HG02884 (cell line): ENCODE measurements around the gene RAMAC.
"Not testable (repeated sequence)": the region's sequence is repeated elsewhere in the genome, so short reads cannot be mapped to it uniquely, and the experiment has no call there.

ENCODE experiments used
- ATAC-seq: cut with Tn5 transposase; IDR thresholded peaks from one replicate; pipeline ENCODE4 v1.9.1; 2021; ENCODE audit warnings: mild to moderate bottlenecking, moderate library complexity; ENCODE audit not compliant: unreplicated experiment

The RAMAC gene

DNA sequence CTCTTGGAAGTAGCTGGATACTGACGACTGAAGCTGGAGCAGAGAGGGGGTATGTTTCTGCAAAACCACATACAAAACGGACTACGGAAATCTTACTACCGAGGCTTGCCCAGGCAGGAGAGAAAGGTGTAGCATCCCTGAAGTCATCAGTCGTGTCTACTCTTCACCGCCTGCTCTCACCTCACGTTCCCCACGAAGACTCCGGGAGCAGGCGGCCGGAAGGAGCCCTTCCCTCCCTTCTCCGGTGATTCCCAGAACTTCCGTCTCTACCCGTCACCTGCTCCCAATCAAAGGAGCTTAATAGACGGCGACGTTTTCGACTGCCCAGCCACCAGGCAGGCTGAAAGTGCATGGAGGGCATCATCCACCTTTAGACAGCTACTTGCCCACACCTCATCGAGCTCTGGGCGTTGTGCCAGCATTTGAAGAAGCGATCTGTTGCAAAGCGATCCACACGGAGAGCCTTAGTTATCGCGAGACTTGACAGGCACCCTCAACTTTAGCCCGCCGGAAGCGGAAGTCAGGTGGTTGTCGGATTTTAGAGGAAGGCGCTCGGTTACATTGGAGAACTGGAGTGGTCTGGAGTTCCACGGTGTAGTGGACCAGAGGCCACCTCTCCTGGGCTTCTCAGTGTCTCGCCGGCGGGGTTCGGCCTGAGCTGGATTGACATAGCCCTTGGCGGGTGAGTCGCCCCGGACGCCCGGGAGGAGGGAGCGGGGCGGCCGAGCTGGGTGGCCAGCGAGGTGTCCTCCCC is at the start of gene RAMAC:
RAMAC (plus strand) TSS at position 523 of the 754 bp plus-strand sequence. CDS start 2,809 bp downstream, outside the sequence.
- peak; percentile 97 for ATAC-seq

- ATAC-seq: no peak
Observed at GRCh38 chr15:82936966-82937711, 48.9 kb upstream of the RAMAC start.

DNA sequence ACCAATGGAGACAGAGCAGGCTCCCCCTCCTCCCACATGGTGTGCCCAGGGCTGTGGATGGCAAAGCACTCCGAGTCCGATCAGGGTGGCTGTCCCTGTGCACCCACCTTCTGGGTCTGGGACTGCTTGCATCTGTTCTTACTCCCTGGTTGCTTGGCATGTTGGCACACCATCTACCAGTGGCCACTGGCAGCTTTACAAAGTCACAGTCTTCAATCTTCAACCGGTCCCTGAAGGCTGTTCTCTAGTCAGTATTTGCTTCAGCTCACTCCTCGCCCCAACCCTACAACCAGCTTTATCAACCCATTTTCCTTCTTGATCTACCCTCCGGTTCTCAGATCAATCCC is 48.3 kb upstream of the RAMAC start:
- no peak for ATAC-seq

DNA sequence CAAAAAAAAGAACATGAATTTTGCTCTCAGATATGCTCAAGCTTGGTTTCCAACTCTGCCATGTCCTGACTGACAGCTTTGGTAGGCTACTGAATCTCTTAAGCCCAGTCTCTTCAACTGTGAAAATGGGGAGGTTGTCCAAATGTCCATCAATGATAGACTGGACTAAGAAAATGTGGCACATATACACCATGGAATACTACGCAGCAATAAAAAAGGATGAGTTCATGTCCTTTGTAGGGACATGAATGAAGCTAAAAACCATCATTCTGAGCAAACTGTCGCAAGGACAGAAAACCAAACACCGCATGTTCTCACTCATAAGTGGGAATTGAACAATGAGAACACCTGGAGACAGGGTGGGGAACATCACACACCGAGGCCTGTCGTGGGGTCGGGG is 46.3 kb upstream of the RAMAC start:
- not testable (repeated sequence) for ATAC-seq

- no peak for ATAC-seq
Observed at GRCh38 chr15:82942691-82943090, 43.3 kb upstream of the RAMAC start.

DNA sequence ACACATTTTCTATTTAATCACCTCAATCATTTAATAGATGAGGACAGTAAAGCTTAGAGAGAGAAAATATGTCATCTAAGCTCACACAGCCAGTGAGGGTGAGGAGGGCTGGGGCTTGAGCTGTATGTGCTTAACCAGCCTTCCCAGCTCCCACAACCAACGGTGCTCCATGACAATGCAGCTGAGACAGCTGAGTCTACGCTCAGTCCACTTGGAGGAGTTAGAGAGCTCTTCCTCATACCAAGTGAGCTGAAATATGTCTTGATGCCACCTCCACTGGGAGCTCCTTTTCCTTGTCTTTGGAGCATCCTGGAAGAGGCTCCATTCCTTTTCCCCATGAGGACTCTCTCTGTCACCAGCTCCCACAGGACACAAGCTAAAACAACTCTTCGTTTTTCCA is 42.8 kb upstream of the RAMAC start:
- ATAC-seq: no peak

- no peak for ATAC-seq
Observed at GRCh38 chr15:82944056-82944455, 42.0 kb upstream of the RAMAC start.

DNA sequence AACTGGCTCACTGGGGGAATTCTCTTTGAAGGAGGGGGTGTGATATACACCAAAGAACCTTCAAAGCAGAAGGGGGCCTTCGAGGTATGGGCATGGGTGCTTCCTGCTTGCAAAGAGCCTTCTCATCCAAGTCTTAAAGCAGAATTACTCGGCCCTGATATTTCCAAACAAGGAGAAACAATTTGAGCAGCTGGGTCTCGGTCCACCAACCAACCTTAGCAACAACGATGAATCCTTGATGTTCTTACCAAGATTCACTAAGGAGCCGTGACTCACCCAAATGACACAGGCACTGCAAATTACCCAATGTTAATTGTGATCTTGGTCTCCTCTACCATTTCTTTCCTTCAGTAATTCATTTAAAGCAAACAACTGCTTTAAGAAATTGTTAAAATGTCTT is 41.2 kb upstream of the RAMAC start:
- ATAC-seq: no peak

DNA sequence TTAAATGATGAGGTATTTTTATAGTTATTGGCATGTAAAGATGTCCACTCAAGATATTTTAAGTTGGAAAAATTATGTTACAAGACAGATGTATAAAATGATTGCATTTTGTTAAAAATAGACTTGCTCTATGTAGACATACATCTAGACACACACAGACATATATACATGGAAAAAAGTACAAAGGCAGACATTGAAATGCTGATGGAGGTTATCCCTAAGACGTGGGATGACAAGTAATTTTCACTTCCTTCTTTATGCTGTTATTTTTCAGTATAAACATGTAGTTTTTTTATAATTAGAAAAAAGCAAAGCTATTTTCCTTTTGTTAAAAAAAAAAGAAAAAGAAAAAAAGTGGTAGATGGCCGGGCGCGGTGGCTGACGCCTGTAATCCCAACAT is 40.7 kb upstream of the RAMAC start:
- ATAC-seq: no peak

GRCh38 chr15:82946155-82946701 is 39.8 kb upstream of the RAMAC start:
- ATAC-seq: no peak

DNA sequence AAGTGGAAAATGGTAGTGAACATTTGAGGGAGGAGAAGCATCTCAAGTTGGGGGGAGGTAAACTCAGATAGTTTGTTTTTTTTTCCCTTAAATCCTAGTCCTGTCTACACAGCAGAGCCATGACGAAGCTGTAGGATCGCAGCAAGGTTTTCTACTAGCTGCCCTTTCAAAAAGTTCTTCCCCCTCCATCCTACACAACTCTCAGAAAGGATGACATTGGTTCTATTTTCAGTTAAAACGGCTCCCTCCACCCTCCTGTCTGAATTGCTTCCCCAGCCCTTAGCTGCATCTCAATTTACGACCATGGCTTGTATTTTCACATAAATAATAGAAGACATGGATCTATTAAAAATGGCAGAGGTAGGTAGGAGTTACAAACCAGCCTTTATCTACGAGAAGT is 35.7 kb upstream of the RAMAC start:
- ATAC-seq: no peak

- ATAC-seq: no peak
Observed at GRCh38 chr15:82950746-82951370, 35.2 kb upstream of the RAMAC start.

DNA sequence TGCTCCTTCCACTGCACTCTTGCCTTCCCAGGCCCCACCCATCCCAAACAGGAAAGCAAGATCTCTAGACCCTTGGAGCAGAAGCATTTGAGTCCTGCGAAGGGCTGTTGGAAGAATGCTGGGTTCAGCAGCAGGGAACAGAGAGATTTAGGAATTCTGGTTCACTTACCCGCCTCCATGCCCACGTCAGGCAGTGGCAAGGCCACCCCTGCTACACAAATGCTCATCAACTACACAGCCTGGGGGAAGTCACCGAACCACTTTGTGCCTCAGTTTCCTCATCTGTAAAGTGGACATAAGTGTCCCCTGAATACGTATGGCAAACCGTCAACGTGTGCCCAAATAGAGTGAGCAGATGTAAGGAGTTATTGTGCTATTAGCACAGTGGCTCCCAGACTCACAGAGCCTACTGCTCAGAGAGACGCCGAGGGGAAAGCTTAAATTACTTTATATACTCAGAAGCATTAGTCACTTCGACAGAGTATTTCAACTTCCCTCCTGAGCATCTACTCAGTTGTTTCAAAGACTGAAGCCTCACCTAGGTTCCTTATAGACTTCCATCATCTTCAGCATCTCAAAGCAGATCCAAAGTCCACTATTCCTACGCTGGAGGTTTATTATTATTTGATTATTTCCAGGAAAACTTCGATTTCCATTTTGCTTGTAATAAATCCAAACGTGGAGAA is 34.4 kb upstream of the RAMAC start:
- no peak for ATAC-seq

GRCh38 chr15:82952158-82953081 is 33.6 kb upstream of the RAMAC start, which contains the start of gene HOMER2:
Gene HOMER2, minus strand, starts transcription at chr15:82952720. Its CDS starts 185 bp downstream, at chr15:82952535.
- ATAC-seq: no peak

DNA sequence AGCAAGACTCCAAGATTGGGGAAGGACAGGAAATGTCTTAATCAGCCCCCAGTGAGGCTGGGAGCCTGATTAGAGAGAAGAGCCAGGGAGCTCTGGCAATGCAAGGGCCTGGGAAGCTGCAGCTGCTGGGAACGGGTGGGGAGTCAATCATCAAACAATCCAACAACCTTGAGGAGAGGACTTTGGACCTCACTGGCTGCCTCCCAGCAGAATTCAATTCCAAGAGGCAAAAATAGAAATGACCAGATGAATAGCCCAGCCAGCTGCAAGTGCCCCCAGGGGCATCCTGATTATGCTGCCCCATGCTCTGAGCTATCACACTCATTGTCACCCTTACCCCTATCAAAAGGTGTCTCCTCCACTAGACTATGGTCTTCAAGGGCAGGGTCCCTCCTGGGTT is 27.4 kb upstream of the RAMAC start:
- ATAC-seq: no peak

GRCh38 chr15:82959423-82959822 is 26.6 kb upstream of the RAMAC start:
- ATAC-seq: no peak

- no peak for ATAC-seq
Observed at GRCh38 chr15:82960766-82961165, 25.2 kb upstream of the RAMAC start.

DNA sequence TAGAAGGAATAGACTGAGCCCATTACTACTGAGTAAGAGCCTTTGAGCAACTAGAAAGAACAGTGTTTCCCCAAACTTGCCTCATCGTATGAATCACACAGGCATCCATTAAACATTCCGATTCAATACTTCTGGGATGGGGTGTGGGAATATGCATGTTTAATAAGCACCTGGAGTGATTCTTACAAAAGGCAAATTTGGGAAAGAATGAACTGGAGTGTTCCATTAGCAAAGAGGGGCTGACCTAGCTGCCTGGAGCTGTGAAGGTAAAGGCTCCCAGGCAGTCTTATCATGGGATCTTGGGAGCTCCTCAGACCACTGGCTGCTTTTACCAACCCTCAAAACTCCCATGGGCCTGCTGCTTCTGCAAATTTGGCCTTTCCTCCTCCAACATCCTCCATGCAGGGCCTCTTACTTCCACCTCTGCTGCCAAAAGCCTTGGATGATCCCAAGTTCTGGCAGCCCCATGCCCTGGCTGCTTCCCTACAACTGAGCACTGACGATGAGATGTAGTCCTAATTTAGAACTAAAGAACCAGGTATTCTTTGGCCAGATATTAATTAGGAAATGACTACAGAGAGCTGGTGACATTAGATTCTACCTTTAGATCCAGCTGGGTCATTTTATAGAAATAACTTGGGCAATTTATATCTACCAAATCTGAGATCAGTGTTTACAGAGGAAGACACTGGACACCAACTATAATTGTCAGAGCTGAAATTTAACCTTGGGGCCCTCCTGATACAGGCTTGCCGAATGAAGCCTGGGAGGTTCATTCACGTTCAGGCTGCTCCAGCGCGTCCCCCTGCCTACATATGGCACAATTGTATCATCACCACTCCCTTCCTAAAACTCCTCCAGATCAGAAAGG is 22.3 kb upstream of the RAMAC start:
- ATAC-seq: no peak

DNA sequence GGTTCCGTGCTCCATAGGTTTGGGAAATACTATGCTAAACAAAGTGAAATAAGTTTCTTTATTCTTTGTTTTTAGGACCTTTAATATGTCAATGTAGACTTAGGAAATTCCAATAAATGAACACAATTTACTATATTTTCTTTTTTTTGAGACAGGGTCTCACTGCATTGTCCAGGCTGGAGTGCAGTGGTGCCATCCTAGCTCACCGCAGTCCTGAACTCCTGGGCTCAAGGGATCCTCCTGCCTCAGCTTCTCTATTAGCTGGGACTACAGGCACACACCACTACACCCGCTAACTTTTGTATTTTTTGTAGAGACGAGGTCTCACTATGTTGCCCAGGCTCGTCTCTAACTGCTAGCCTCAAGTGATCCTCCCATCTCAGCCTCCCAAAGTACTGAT is 21.1 kb upstream of the RAMAC start:
- ATAC-seq: no peak
